ENCODE measurements around the gene FOXO3.

DNA sequence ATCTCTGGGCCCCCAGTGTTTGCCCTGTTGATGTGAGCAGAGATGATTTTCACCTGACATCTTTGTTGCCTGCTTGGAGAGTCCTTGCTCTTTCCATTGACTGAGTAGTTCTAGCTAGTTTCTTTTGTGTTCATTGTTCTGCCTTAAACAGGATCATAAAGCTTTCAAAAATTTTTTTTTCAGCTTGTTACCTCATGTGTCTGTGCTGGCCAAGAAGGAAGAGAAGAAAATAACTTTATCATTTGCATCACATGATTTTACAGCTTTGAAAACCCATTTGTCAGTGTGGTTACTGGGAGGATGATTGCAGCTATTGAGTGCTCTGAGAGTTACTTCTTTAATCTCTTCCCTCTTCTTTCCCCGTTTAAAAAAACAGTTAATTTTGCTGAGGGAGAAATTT, 16.0 kb downstream of the FOXO3 start:
- TF ChIP-seq, protein P1, sequence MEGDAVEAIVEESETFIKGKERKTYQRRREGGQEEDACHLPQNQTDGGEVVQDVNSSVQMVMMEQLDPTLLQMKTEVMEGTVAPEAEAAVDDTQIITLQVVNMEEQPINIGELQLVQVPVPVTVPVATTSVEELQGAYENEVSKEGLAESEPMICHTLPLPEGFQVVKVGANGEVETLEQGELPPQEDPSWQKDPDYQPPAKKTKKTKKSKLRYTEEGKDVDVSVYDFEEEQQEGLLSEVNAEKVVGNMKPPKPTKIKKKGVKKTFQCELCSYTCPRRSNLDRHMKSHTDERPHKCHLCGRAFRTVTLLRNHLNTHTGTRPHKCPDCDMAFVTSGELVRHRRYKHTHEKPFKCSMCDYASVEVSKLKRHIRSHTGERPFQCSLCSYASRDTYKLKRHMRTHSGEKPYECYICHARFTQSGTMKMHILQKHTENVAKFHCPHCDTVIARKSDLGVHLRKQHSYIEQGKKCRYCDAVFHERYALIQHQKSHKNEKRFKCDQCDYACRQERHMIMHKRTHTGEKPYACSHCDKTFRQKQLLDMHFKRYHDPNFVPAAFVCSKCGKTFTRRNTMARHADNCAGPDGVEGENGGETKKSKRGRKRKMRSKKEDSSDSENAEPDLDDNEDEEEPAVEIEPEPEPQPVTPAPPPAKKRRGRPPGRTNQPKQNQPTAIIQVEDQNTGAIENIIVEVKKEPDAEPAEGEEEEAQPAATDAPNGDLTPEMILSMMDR (IDR thresholded peaks at IDR 0.05) = no peak
- TF ChIP-seq POLR2A (IDR thresholded peaks at IDR 0.05) = no peak
